SW 1271 (cell line): ENCODE data around the gene RNF40.
"Not testable (repeated sequence)": the region's sequence is repeated elsewhere in the genome, so short reads cannot be mapped to it uniquely, and the experiment has no call there.

Experiments
- DNase-seq, 2 experiments: peaks; one replicate each; lab custom pipeline; 2025; lab: John Stamatoyannopoulos, UW

Gene RNF40

GRCh38 chr16:30782486-30783279, 20.6 kb downstream of the RNF40 start:
- no peak for DNase-seq

GRCh38 chr16:30783280-30784109, 21.4 kb downstream of the RNF40 start:
- no peak for DNase-seq

- no peak for DNase-seq
These were observed 22.1 kb downstream of the RNF40 start for GRCh38 chr16:30784215-30784614.

- no peak for DNase-seq
These were observed 23.3 kb downstream of the RNF40 start for GRCh38 chr16:30785126-30786106.

GRCh38 chr16:30786115-30786935, 24.2 kb downstream of the RNF40 start:
- DNase-seq, result peak in 1 of 2 experiments; percentile 56

- peak in 1 of 2 experiments; percentile 54 for DNase-seq
These were observed 25.0 kb downstream of the RNF40 start, which contains the start of gene ZNF629 for GRCh38 chr16:30786936-30787612. ZNF629 (minus strand) TSS chr16:30787205; CDS start chr16:30784482, 2,723 bp downstream.

- DNase-seq, result no peak
These were observed 25.7 kb downstream of the RNF40 start for GRCh38 chr16:30787613-30788378.

- no peak for DNase-seq
These were observed 31.5 kb downstream of the RNF40 start for GRCh38 chr16:30793508-30794069.

- no peak for DNase-seq
These were observed 32.5 kb downstream of the RNF40 start for GRCh38 chr16:30794634-30795033.

GRCh38 chr16:30797670-30798309, 35.7 kb downstream of the RNF40 start:
- DNase-seq, result no peak

GRCh38 chr16:30802936-30803335, 40.8 kb downstream of the RNF40 start:
- DNase-seq, result no peak

- no peak for DNase-seq
These were observed 42.9 kb downstream of the RNF40 start for GRCh38 chr16:30805056-30805369.

- DNase-seq, result peak; percentile 59 to 62
These were observed 43.4 kb downstream of the RNF40 start for GRCh38 chr16:30805370-30806169.

GRCh38 chr16:30808146-30808545, 46.0 kb downstream of the RNF40 start:
- DNase-seq, result no peak

GRCh38 chr16:30808890-30809426, 46.8 kb downstream of the RNF40 start:
- DNase-seq, result not testable (repeated sequence)

GRCh38 chr16:30809675-30810074, 47.6 kb downstream of the RNF40 start:
- DNase-seq, result not testable (repeated sequence)

GRCh38 chr16:30813821-30814189, 51.7 kb downstream of the RNF40 start:
- DNase-seq, result no peak

- DNase-seq, result no peak
These were observed 54.6 kb downstream of the RNF40 start for GRCh38 chr16:30816769-30817168.
